ENCODE results near the gene IL1RAPL2.

The IL1RAPL2 gene

DNA sequence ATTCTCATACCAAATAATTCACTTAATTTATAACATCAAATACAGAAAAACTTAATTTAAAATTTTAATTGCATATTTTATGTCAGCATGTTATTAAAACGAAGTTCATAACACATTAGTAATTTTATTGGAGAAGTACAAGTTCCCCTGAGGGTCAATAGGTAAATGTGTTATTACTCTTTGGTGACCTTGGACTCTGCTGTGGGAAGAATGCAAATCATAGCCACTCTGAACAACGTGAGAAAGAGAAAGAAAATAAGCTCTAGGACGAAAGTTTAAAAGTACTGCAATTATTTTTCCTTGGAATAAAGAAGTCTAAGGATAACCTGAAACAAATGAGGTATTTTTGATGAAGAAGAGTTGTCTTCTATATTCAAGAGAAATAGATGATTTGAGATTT is 115.2 kb downstream of the IL1RAPL2 start:
- in situ Hi-C loops (cut with HindIII; ENCODE audit: low pct_ligation_motif_present, low sequenced_read_pairs) = no loop called here
- no peak for DNase-seq
- no peak for TF ChIP-seq CTCF (IDR thresholded peaks at IDR 0.05; ENCODE audit: low read depth, low read length, missing control alignments)
- no peak overlapping the region for H3K27ac ChIP-seq
- no peaks in the 10 kb centered on the region for H3K27me3 ChIP-seq (replicated peaks)
- H3K4me3 ChIP-seq (ENCODE audit: low read depth, low read length) = no peak overlapping the region
- no peaks in the 10 kb centered on the region for H3K36me3 ChIP-seq (replicated peaks)

DNA sequence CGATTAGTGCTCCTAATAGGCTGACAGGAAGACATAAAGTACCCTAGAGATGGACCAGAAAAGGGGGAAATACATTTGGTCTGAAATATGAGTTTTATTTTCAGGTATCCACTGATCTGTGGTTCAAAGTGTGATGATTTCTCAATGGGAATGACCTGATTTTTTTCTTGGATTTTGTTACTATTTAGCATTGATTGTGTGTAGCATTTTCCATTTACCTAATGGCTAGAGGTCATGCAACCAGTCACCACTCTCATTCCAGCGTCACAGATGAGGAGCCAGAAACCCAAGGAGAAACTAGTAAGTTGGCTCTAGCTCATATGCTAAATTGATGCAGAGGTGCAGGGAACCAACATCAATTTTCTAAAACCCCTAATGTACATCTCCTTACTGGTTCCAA is 118.1 kb downstream of the IL1RAPL2 start:
- DNase-seq = no peak
- Histone ChIP-seq H3K27ac (no peak overlapping the region), H3K4me3 (ENCODE audit: low read depth, low read length) (no peak overlapping the region), H3K36me3 (replicated peaks) (no peaks in the 10 kb centered on the region), H3K27me3 (replicated peaks) (no peaks in the 10 kb centered on the region)
- in situ Hi-C loops (cut with HindIII; ENCODE audit: low pct_ligation_motif_present, low sequenced_read_pairs) = no loop called here
- no peak for TF ChIP-seq CTCF (IDR thresholded peaks at IDR 0.05; ENCODE audit: low read depth, low read length, missing control alignments)

- no peak for TF ChIP-seq CTCF (IDR thresholded peaks at IDR 0.05; ENCODE audit: low read depth, low read length, missing control alignments)
- Histone ChIP-seq H3K4me3 (ENCODE audit: low read depth, low read length) (no peak overlapping the region), H3K36me3 (replicated peaks) (no peaks in the 10 kb centered on the region), H3K27ac (no peak overlapping the region), H3K27me3 (replicated peaks) (no peaks in the 10 kb centered on the region)
- in situ Hi-C loops (cut with HindIII; ENCODE audit: low pct_ligation_motif_present, low sequenced_read_pairs) = no loop called here
- no peak for DNase-seq
Measured at GRCh38 chrX:104695593-104695992, 129.6 kb downstream of the IL1RAPL2 start.

DNA sequence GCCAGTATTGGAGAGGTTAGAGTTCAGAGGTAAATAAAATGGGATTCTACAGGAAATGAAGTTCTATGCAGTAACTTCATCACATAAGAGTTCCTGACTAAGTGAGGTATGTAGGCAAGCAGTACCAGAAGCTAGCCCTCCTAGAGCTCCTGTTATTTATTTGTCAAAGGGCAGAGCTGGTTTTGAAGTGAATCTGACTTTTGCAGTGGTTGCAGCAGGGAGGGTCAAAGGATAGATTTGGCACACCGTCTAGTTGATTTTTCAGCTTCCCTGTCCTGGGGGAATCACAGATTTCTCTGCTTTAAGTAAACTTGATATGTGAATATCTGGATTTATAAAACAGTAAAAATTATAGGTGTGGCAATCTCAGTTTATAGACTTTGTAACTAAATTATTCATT is 130.7 kb downstream of the IL1RAPL2 start:
- Histone ChIP-seq H3K27ac (no peak overlapping the region), H3K4me3 (ENCODE audit: low read depth, low read length) (no peak overlapping the region), H3K27me3 (replicated peaks) (no peaks in the 10 kb centered on the region), H3K36me3 (replicated peaks) (no peaks in the 10 kb centered on the region)
- no peak for DNase-seq
- no peak for TF ChIP-seq CTCF (IDR thresholded peaks at IDR 0.05; ENCODE audit: low read depth, low read length, missing control alignments)
- in situ Hi-C loops (cut with HindIII; ENCODE audit: low pct_ligation_motif_present, low sequenced_read_pairs) = no loop called here

- H3K4me3 ChIP-seq (ENCODE audit: low read depth, low read length) = no peak overlapping the region
- no peak overlapping the region for H3K27ac ChIP-seq
- no peaks in the 10 kb centered on the region for H3K27me3 ChIP-seq (replicated peaks)
- in situ Hi-C loops (cut with HindIII; ENCODE audit: low pct_ligation_motif_present, low sequenced_read_pairs) = no loop called here
- DNase-seq = no peak
- no peak for TF ChIP-seq CTCF (IDR thresholded peaks at IDR 0.05; ENCODE audit: low read depth, low read length, missing control alignments)
- H3K36me3 ChIP-seq (replicated peaks) = no peaks in the 10 kb centered on the region
Measured at GRCh38 chrX:104697294-104697693, 131.3 kb downstream of the IL1RAPL2 start.

DNA sequence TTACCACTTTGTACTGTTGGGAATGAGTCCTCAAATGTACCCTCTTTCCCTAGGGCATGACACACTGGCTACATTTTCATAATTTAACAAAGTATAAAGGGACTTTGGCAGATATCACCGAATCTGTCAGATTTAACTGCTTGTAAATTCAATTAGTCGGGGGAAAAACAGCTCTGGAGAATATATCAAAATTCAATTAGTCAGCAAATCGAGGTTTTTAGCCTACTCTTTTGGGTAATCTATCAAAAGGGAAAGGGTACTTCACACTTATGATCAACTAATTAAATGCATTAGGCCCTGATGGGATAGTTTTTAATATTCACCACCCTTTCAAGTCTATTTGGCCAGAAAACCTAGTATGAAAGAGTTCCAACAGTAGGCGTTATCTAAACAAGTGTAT is 141.0 kb downstream of the IL1RAPL2 start:
- in situ Hi-C loops (cut with HindIII; ENCODE audit: low pct_ligation_motif_present, low sequenced_read_pairs) = no loop called here
- Histone ChIP-seq H3K4me3 (ENCODE audit: low read depth, low read length) (no peak overlapping the region), H3K27ac (no peak overlapping the region), H3K27me3 (replicated peaks) (no peaks in the 10 kb centered on the region), H3K36me3 (replicated peaks) (no peaks in the 10 kb centered on the region)
- DNase-seq = no peak
- no peak for TF ChIP-seq CTCF (IDR thresholded peaks at IDR 0.05; ENCODE audit: low read depth, low read length, missing control alignments)
